Gastroesophageal sphincter (tissue), 4 donors: ENCODE results near the gene LIPE. TPM values are rescaled to one million over a fixed set of nuclear protein-coding genes. Genes with fewer than 3 reads are reported as not detected.

ENCODE experiments used
- ATAC-seq: fragments of 150-250 bp; one replicate; pipeline ENCODE4 v1.9.1; 2016; ENCODE audit warnings: mild to moderate bottlenecking, moderate library complexity
- H3K27ac ChIP-seq, 4 donors: fragments of 200-600 bp; sonication (generic) in 3 of 4; 1 replicate in 3 of 4; 2 replicates in 1 of 4; pipeline ENCODE4 v1.5.1; 2016 to 2019
- H3K27me3 ChIP-seq: fragments of 200-600 bp; sonication (generic); one replicate; pipeline ENCODE4 v1.5.1; 2019
- H3K36me3 ChIP-seq, 2 donors: fragments of 200-600 bp; sonication (generic); one replicate each; pipeline ENCODE4 v1.5.1; 2019; ENCODE audit warnings: control low read depth in 1 of 2
- H3K4me1 ChIP-seq, 3 donors: fragments of 200-600 bp; sonication (generic); 1 replicate in 2 of 3; 2 replicates in 1 of 3; pipeline ENCODE4 v1.5.1; 2016 to 2019; ENCODE audit warnings: control low read depth in 2 of 3
- H3K4me3 ChIP-seq, 2 donors: fragments of 200-600 bp; sonication (generic); one replicate each; pipeline ENCODE4 v1.5.1; 2019; ENCODE audit warnings: mild to moderate bottlenecking in 1 of 2, moderate library complexity in 1 of 2
- H3K9me3 ChIP-seq, 3 donors: fragments of 200-600 bp; sonication (generic); one replicate each; pipeline ENCODE4 v1.5.1; 2017 to 2019; ENCODE audit warnings: control low read depth in 2 of 3
- CTCF ChIP-seq, 4 experiments: fragments of 200-600 bp in 2 of 4; fragments of 450-650 bp in 2 of 4; sonication (generic) in 1 of 4; IDR thresholded peaks; one replicate each; pipeline ENCODE4 v1.5.1; 2017 to 2019; ENCODE audit warnings: antibody characterized with exemption in 4 of 4, mild to moderate bottlenecking in 2 of 4, moderate library complexity in 2 of 4
- EP300 ChIP-seq: sonication (generic); formaldehyde crosslinking; IDR thresholded peaks from one replicate; pipeline ENCODE4 v1.6.1; 2017; ENCODE audit warnings: antibody characterized with exemption, mild to moderate bottlenecking
- POLR2A ChIP-seq, 2 donors: fragments of 450-650 bp; IDR thresholded peaks; one replicate each; pipeline ENCODE4 v1.6.1; 2017; ENCODE audit warnings: antibody characterized with exemption in 2 of 2, mild to moderate bottlenecking in 2 of 2, moderate library complexity in 1 of 2
- POLR2AphosphoS5 ChIP-seq: sonication (generic); formaldehyde crosslinking; IDR thresholded peaks from one replicate; pipeline ENCODE4 v1.6.1; 2017; ENCODE audit warnings: antibody characterized with exemption
- WGBS, 2 donors: methylation state at CpG; one replicate each; pipeline ENCODE4 v1.1.5; 2018; ENCODE audit warnings: low coverage in 1 of 2; 5-methylcytosine and 5-hydroxymethylcytosine counted together
- total RNA-seq, 4 donors: library from RNA; depleted of rRNA; stranded (reverse); fragments of >200 nt; gene quantifications; one replicate each; pipeline ENCODE4 v1.1.0, GENCODE V29; 2016

The LIPE gene
- total RNA-seq, 4 donors from 2014 or later: 3.4 to 15.3 (median 6.6) TPM

GRCh38 chr19:42436006-42436405, 8.8 kb upstream of the LIPE start:
- H3K36me3 ChIP-seq: no peaks in the 10 kb centered on the region
- H3K27ac ChIP-seq: no peak overlapping the region
- WGBS, 2 donors: 70 to 78% methylated on average over 3 of the region's 3 CpGs
- H3K4me1 ChIP-seq: peaks cover 0 to 26% (median 4%) of the 10 kb centered on the region in 3 donors
- H3K27me3 ChIP-seq: no peaks in the 10 kb centered on the region
- H3K4me3 ChIP-seq: no peak overlapping the region
- no peaks in the 10 kb centered on the region for H3K9me3 ChIP-seq
- TF ChIP-seq POLR2AphosphoS5 (no peak), CTCF (IDR thresholded peaks at IDR 0.05) (no peak), EP300 (no peak), POLR2A (IDR thresholded peaks at IDR 0.05) (no peak)
- ATAC-seq: no peak

- TF ChIP-seq POLR2A (IDR thresholded peaks at IDR 0.05) (no peak), CTCF (IDR thresholded peaks at IDR 0.05) (no peak), EP300 (no peak), POLR2AphosphoS5 (no peak)
- Histone ChIP-seq H3K4me3 (no peak overlapping the region), H3K27ac (no peak overlapping the region), H3K36me3 (no peaks in the 10 kb centered on the region), H3K4me1 (peaks cover 0 to 19% (median 4%) of the 10 kb centered on the region in 3 donors), H3K27me3 (no peaks in the 10 kb centered on the region), H3K9me3 (no peaks in the 10 kb centered on the region)
- 78 to 96% methylated on average over 1 to 6 of the region's 6 CpGs for WGBS, 2 donors
- ATAC-seq: no peak
Observed at GRCh38 chr19:42435316-42435715, 8.1 kb upstream of the LIPE start.

- Histone ChIP-seq H3K9me3 (no peaks in the 10 kb centered on the region), H3K4me1 (peaks cover 0 to 15% (median 4%) of the 10 kb centered on the region in 3 donors), H3K4me3 (no peak overlapping the region), H3K27ac (peak overlapping the region in 3 of 4 donors; percentile 21 to 48 (median 35)), H3K27me3 (no peaks in the 10 kb centered on the region), H3K36me3 (no peaks in the 10 kb centered on the region)
- peak; percentile 85 for ATAC-seq
- WGBS, 2 donors: 37 to 60% methylated on average over 2 to 7 of the region's 9 CpGs
- TF ChIP-seq POLR2A (IDR thresholded peaks at IDR 0.05) (no peak), POLR2AphosphoS5 (peak; percentile 17), CTCF (IDR thresholded peaks at IDR 0.05) (peak; percentile 12 to 64 (median 25)), EP300 (no peak)
Observed at GRCh38 chr19:42433503-42434260, 6.5 kb upstream of the LIPE start.

GRCh38 chr19:42431486-42431885, 4.3 kb upstream of the LIPE start:
- no peaks in the 10 kb centered on the region for H3K27me3 ChIP-seq
- no peak for ATAC-seq
- H3K36me3 ChIP-seq: no peaks in the 10 kb centered on the region
- H3K4me3 ChIP-seq: no peak overlapping the region
- no peak overlapping the region for H3K27ac ChIP-seq
- peaks cover 0 to 15% (median 4%) of the 10 kb centered on the region in 3 donors for H3K4me1 ChIP-seq
- no peak for TF ChIP-seq POLR2A (IDR thresholded peaks at IDR 0.05)
- TF ChIP-seq CTCF (IDR thresholded peaks at IDR 0.05): no peak
- TF ChIP-seq POLR2AphosphoS5: no peak
- TF ChIP-seq EP300: no peak
- WGBS, 2 donors: 89% methylated on average over 1 of the region's 1 CpG; no CpG with 5 or more reads in 1 of the 2 donors
- no peaks in the 10 kb centered on the region for H3K9me3 ChIP-seq

GRCh38 chr19:42428676-42429075, 1.5 kb upstream of the LIPE start:
- no peak overlapping the region for H3K4me3 ChIP-seq
- 79 to 90% methylated on average over 2 to 3 of the region's 3 CpGs for WGBS, 2 donors
- H3K9me3 ChIP-seq: no peaks in the 10 kb centered on the region
- no peak for TF ChIP-seq CTCF (IDR thresholded peaks at IDR 0.05)
- TF ChIP-seq POLR2A (IDR thresholded peaks at IDR 0.05): no peak
- no peak for TF ChIP-seq EP300
- no peak for TF ChIP-seq POLR2AphosphoS5
- H3K36me3 ChIP-seq: no peaks in the 10 kb centered on the region
- no peak overlapping the region for H3K27ac ChIP-seq
- H3K27me3 ChIP-seq: peaks cover 10% of the 10 kb centered on the region
- no peak for ATAC-seq
- peaks cover 0 to 24% (median 9%) of the 10 kb centered on the region in 3 donors for H3K4me1 ChIP-seq
